Neuronal stem cell (in vitro differentiated cells): ENCODE measurements around the gene MANF.
A peak's percentile ranks its signal among the peaks of the same experiment; 100 is the strongest.

Experiments used
- DNase-seq: peaks from one replicate; pipeline ENCODE4 v3.0.0-alpha.2; 2013; ENCODE audit warnings: low spot score
- H2AFZ ChIP-seq: one replicate; pipeline ENCODE4 v1.6.1; 2013; ENCODE audit warnings: mild to moderate bottlenecking, low read length, inconsistent platforms
- H2AK5ac ChIP-seq: 2 replicates; pipeline ENCODE4 v1.6.1; 2013; ENCODE audit warnings: low read depth, mild to moderate bottlenecking, inconsistent platforms, low read length, moderate library complexity, mixed read lengths
- H2BK120ac ChIP-seq: 2 replicates; pipeline ENCODE4 v1.6.1; 2013; ENCODE audit warnings: low read depth, mild to moderate bottlenecking, inconsistent platforms, low read length, moderate library complexity, mixed read lengths
- H2BK12ac ChIP-seq: one replicate; pipeline ENCODE4 v1.6.1; 2013; ENCODE audit warnings: low read length, inconsistent platforms
- H2BK15ac ChIP-seq: 2 replicates; pipeline ENCODE4 v1.6.1; 2013; ENCODE audit warnings: mild to moderate bottlenecking, low read length, inconsistent platforms, mixed read lengths
- H2BK5ac ChIP-seq: one replicate; pipeline ENCODE4 v1.6.1; 2013; ENCODE audit warnings: inconsistent platforms, mild to moderate bottlenecking, low read length, moderate library complexity
- H3K14ac ChIP-seq: one replicate; pipeline ENCODE4 v1.6.1; 2013; ENCODE audit warnings: low read length, inconsistent platforms
- H3K18ac ChIP-seq: 2 replicates; pipeline ENCODE4 v1.6.1; 2013; ENCODE audit warnings: low read length, inconsistent platforms
- H3K23ac ChIP-seq: 2 replicates; pipeline ENCODE4 v1.6.1; 2013; ENCODE audit warnings: low read depth, mild to moderate bottlenecking, mixed read lengths, low read length, inconsistent platforms; ENCODE audit not compliant: poor library complexity
- H3K27ac ChIP-seq: replicated peaks from 3 replicates; pipeline ENCODE4 v1.5.1; 2013; ENCODE audit warnings: low read length, inconsistent platforms
- H3K27me3 ChIP-seq, 3 experiments: 2 replicates each; pipeline ENCODE4 v1.6.1; 2013; ENCODE audit warnings: low read length in 3 of 3, mild to moderate bottlenecking in 2 of 3, inconsistent platforms in 1 of 3, low read depth in 1 of 3, mixed read lengths in 1 of 3, moderate library complexity in 1 of 3; ENCODE audit not compliant: control insufficient read depth in 3 of 3, insufficient read depth in 3 of 3
- H3K36me3 ChIP-seq, 2 donors: replicated peaks in 1 of 2; 2 replicates each; pipeline ENCODE4 v1.6.1; 2013; ENCODE audit warnings: low read length in 2 of 2; ENCODE audit not compliant: control insufficient read depth in 2 of 2, insufficient read depth in 2 of 2
- H3K4ac ChIP-seq: 2 replicates; pipeline ENCODE4 v1.6.1; 2013; ENCODE audit warnings: inconsistent platforms, mild to moderate bottlenecking, low read length, moderate library complexity
- H3K4me1 ChIP-seq, 2 donors: 1 replicate in 1 of 2; 2 replicates in 1 of 2; pipeline ENCODE4 v1.6.1; 2013; ENCODE audit warnings: low read length in 2 of 2, low read depth in 1 of 2; ENCODE audit not compliant: control insufficient read depth in 2 of 2, insufficient read depth in 1 of 2
- H3K4me2 ChIP-seq: one replicate; pipeline ENCODE4 v1.6.1; 2013; ENCODE audit warnings: mild to moderate bottlenecking, low read length, inconsistent platforms; ENCODE audit not compliant: insufficient read depth, poor library complexity, severe bottlenecking
- H3K4me3 ChIP-seq, 2 donors: 2 replicates each; pipeline ENCODE4 v1.5.1; 2013; ENCODE audit warnings: low read length in 2 of 2, mild to moderate bottlenecking in 2 of 2, inconsistent platforms in 1 of 2, moderate library complexity in 1 of 2
- H3K79me1 ChIP-seq: one replicate; pipeline ENCODE4 v1.6.1; 2013; ENCODE audit warnings: low read depth, mild to moderate bottlenecking, inconsistent platforms, low read length, moderate library complexity
- H3K9ac ChIP-seq: one replicate; pipeline ENCODE4 v1.6.1; 2013; ENCODE audit warnings: mild to moderate bottlenecking, low read depth, low read length, inconsistent platforms; ENCODE audit not compliant: poor library complexity
- H3K9me3 ChIP-seq, 2 donors: replicated peaks in 1 of 2; 2 replicates each; pipeline versions ENCODE3 to v1.6.1; 2013; ENCODE audit warnings: low read length in 2 of 2, mild to moderate bottlenecking in 2 of 2, inconsistent platforms in 1 of 2, low read depth in 1 of 2, mixed read lengths in 1 of 2, moderate library complexity in 1 of 2; ENCODE audit not compliant: control insufficient read depth in 2 of 2, insufficient read depth in 1 of 2
- H4K8ac ChIP-seq: one replicate; pipeline ENCODE4 v1.6.1; 2013; ENCODE audit warnings: low read depth, mild to moderate bottlenecking, inconsistent platforms, low read length, moderate library complexity
- H4K91ac ChIP-seq: one replicate; pipeline ENCODE4 v1.6.1; 2013; ENCODE audit warnings: low read length, low read depth, mild to moderate bottlenecking, inconsistent platforms; ENCODE audit not compliant: poor library complexity
- WGBS, 2 donors: extraction: QIAGEN DNeasy Blood & Tissue Kit; methylation state at CpG; one replicate each; pipeline ENCODE4 v1.1.7; 2013; ENCODE audit warnings: missing lambda C conversion rate in 2 of 2, mixed read lengths in 1 of 2; ENCODE audit not compliant: insufficient read length in 2 of 2, insufficient replicate concordance in 1 of 2; ENCODE audit errors: extremely low coverage in 2 of 2; 5-methylcytosine and 5-hydroxymethylcytosine counted together

Gene MANF

GRCh38 chr3:51384055-51384725 is 901 bp upstream of the MANF start:
- Histone ChIP-seq H3K23ac (peak overlapping the region; percentile 94), H3K4ac (peak overlapping the region; percentile 8), H2BK5ac (peak overlapping the region; percentile 84), H3K4me3 (peak overlapping the region; percentile 66 to 88), H4K91ac (peak overlapping the region; percentile 80), H3K27ac (peak overlapping the region; percentile 86), H3K36me3 (peaks cover 20 to 31% of the 10 kb centered on the region in 2 donors), H3K4me2 (peak overlapping the region; percentile 80), H2AK5ac (peak overlapping the region; percentile 9), H2BK12ac (no peak overlapping the region), H2BK120ac (peak overlapping the region; percentile 63), H3K4me1 (peaks cover 8 to 18% of the 10 kb centered on the region in 2 donors), H4K8ac (no peak overlapping the region), H3K9ac (peak overlapping the region; percentile 96), H3K27me3 (no peaks in the 10 kb centered on the region), H3K14ac (peak overlapping the region; percentile 56), H3K18ac (peak overlapping the region; percentile 98), H3K79me1 (no peaks in the 10 kb centered on the region), H3K9me3 (no peaks in the 10 kb centered on the region), H2AFZ (peak overlapping the region; percentile 88), H2BK15ac (peak overlapping the region; percentile 12)
- DNase-seq: no peak
- no CpG with 5 or more reads among the region's 29 CpGs for WGBS, 2 donors

GRCh38 chr3:51385621-51386091 is 565 bp downstream of the MANF start:
- Histone ChIP-seq H2BK120ac (no peak overlapping the region), H4K8ac (no peak overlapping the region), H3K4me3 (peak overlapping the region; percentile 66 to 97), H2AFZ (peak overlapping the region; percentile 85), H3K14ac (no peak overlapping the region), H3K18ac (peak overlapping the region; percentile 23), H3K23ac (no peak overlapping the region), H3K4ac (no peak overlapping the region), H2AK5ac (no peak overlapping the region), H2BK5ac (no peak overlapping the region), H2BK12ac (no peak overlapping the region), H3K36me3 (peaks cover 31 to 46% of the 10 kb centered on the region in 2 donors), H3K79me1 (peaks cover 2% of the 10 kb centered on the region), H3K27ac (no peak overlapping the region), H3K27me3 (no peaks in the 10 kb centered on the region), H3K9ac (peak overlapping the region; percentile 75), H3K4me2 (peak overlapping the region; percentile 79), H2BK15ac (no peak overlapping the region), H4K91ac (no peak overlapping the region), H3K9me3 (peaks cover 0 to 2% of the 10 kb centered on the region in 2 donors), H3K4me1 (peaks cover 10 to 21% of the 10 kb centered on the region in 2 donors)
- DNase-seq: no peak
- no CpG with 5 or more reads among the region's 18 CpGs for WGBS, 2 donors

- Histone ChIP-seq H2AK5ac (no peak overlapping the region), H4K8ac (no peak overlapping the region), H2AFZ (no peak overlapping the region), H2BK120ac (no peak overlapping the region), H3K18ac (no peak overlapping the region), H3K4me3 (peak overlapping the region; percentile 66 to 97), H3K4me1 (peaks cover 12 to 22% of the 10 kb centered on the region in 2 donors), H3K9me3 (peaks cover 0 to 2% of the 10 kb centered on the region in 2 donors), H3K4me2 (peak overlapping the region; percentile 79), H2BK12ac (no peak overlapping the region), H3K27me3 (no peaks in the 10 kb centered on the region), H3K9ac (no peak overlapping the region), H3K23ac (no peak overlapping the region), H4K91ac (no peak overlapping the region), H3K79me1 (peaks cover 2% of the 10 kb centered on the region), H3K14ac (no peak overlapping the region), H2BK5ac (no peak overlapping the region), H3K36me3 (peaks cover 31 to 47% of the 10 kb centered on the region in 2 donors), H3K27ac (no peak overlapping the region), H3K4ac (no peak overlapping the region), H2BK15ac (no peak overlapping the region)
- WGBS, 2 donors: no CpG with 5 or more reads among the region's 8 CpGs
- no peak for DNase-seq
Measured at GRCh38 chr3:51386159-51386851, 1.2 kb downstream of the MANF start.

- no peak for DNase-seq
- WGBS, 2 donors: no CpG with 5 or more reads among the region's 5 CpGs
- H3K36me3 ChIP-seq: peaks cover 31 to 49% of the 10 kb centered on the region in 2 donors
- H3K14ac ChIP-seq: no peak overlapping the region
- H3K18ac ChIP-seq: no peak overlapping the region
- no peak overlapping the region for H3K4ac ChIP-seq
- no peak overlapping the region for H4K91ac ChIP-seq
- no peak overlapping the region for H4K8ac ChIP-seq
- H3K4me3 ChIP-seq: peak overlapping the region in 1 of 2 donors; percentile 66
- H2AK5ac ChIP-seq: no peak overlapping the region
- no peak overlapping the region for H2BK120ac ChIP-seq
- H3K23ac ChIP-seq: no peak overlapping the region
- H3K9ac ChIP-seq: no peak overlapping the region
- no peak overlapping the region for H2AFZ ChIP-seq
- H3K9me3 ChIP-seq: peaks cover 0 to 2% of the 10 kb centered on the region in 2 donors
- peaks cover 12 to 22% of the 10 kb centered on the region in 2 donors for H3K4me1 ChIP-seq
- H2BK5ac ChIP-seq: no peak overlapping the region
- peaks cover 6% of the 10 kb centered on the region for H3K79me1 ChIP-seq
- peak overlapping the region; percentile 15 for H3K4me2 ChIP-seq
- H3K27me3 ChIP-seq: no peaks in the 10 kb centered on the region
- no peak overlapping the region for H2BK12ac ChIP-seq
- no peak overlapping the region for H2BK15ac ChIP-seq
- H3K27ac ChIP-seq: no peak overlapping the region
Measured at GRCh38 chr3:51386852-51387229, 1.8 kb downstream of the MANF start.
